ENCODE results near the gene GMCL2.
"Not testable (repeated sequence)": the region's sequence is repeated elsewhere in the genome, so short reads cannot be mapped to it uniquely, and the experiment has no call there.

The GMCL2 gene, protein sequence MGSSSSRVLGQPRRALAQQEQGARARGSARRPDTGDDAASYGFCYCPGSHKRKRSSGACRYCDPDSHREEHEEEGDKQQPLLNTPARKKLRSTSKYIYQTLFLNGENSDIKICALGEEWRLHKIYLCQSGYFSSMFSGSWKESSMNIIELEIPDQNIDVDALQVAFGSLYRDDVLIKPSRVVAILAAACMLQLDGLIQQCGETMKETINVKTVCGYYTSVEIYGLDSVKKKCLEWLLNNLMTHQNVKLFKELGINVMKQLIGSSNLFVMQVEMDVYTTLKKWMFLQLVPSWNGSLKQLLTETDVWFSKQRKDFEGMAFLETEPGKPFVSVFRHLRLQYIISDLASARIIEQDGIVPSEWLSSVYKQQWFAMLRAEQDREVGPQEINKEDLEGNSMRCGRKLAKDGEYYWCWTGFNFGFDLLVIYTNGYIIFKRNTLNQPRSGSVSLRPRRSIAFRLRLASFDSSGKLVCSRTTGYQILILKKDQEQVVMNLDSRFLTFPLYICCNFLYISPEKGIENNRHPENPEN

DNA sequence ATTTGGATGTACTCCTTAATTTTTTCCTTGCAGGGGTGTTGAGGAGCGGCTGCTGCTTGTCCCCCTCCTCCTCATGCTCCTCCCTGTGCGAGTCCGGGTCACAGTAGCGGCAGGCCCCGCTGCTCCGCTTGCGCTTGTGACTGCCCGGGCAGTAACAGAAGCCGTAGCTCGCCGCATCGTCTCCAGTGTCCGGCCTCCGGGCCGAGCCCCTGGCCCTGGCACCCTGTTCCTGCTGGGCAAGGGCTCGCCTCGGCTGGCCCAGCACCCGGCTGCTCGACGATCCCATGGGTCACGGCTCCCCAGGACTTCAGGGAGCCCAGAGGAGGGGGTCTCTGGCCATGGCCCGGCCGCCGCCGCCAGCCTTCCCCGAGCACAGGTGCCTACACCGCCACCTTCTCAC, at the start of gene GMCL2:
Gene GMCL2, minus strand, starts transcription at position 358 of the 400 bp plus-strand sequence. Its CDS starts 72 bp downstream, at position 286.
- no peak for DNase-seq

DNA sequence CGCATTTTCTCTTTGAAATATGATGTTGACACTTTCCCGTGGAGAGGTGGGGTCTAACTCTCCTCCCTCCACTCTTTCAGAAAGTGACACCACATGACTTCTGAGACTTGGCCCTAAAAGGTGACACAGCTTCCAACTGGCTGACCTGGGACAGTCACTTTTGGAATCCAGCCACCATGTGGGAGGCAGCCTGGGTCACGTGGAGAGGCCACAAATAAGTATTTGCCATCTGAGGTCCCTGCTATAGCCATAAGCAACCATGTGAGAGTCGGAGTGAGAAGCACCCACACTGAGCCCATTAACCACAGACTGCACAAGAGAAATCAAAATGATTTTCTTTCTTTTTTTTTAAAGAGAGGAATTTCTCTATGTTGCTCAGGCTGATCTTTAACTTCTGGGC, 49.5 kb upstream of the GMCL2 start:
- DNase-seq = no peak

DNA sequence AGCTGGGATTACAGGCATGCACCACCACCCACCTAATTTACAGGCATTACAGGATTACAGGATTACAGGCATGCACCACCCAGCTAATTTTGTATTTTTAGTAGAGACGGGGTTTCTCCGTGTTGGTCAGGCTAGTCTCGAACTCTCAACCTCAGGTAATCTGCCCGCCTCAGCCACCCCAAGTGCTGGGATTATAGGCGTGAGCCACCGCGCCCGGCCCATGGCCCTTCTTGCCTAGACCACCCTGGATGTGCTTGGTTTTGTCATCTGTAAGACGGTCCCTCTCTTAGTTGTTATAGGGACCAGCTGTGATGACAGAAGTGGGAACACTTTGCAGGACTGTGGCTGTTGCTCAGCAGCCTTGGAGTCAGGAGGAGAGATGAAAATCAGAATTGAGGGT, 49.0 kb upstream of the GMCL2 start:
- DNase-seq = no peak

DNA sequence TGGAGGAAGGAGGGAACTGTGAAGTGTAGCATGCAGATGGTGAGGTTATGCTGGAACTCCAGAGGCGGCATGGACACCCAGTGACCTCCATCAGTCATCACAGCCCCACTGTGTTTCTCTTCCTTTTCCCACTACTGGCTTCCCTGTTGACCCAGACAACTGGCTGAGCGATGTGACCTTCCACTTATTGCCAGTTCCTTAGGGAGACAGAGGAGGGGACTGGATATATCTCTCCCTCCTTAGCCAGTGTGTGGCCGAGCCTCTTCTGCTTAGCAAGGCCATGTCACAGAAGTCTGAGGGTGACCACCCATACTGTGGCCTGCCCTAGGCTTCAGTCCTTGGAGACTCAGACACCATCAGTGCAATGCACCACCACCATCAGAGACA, 48.4 kb upstream of the GMCL2 start:
- no peak for DNase-seq

DNA sequence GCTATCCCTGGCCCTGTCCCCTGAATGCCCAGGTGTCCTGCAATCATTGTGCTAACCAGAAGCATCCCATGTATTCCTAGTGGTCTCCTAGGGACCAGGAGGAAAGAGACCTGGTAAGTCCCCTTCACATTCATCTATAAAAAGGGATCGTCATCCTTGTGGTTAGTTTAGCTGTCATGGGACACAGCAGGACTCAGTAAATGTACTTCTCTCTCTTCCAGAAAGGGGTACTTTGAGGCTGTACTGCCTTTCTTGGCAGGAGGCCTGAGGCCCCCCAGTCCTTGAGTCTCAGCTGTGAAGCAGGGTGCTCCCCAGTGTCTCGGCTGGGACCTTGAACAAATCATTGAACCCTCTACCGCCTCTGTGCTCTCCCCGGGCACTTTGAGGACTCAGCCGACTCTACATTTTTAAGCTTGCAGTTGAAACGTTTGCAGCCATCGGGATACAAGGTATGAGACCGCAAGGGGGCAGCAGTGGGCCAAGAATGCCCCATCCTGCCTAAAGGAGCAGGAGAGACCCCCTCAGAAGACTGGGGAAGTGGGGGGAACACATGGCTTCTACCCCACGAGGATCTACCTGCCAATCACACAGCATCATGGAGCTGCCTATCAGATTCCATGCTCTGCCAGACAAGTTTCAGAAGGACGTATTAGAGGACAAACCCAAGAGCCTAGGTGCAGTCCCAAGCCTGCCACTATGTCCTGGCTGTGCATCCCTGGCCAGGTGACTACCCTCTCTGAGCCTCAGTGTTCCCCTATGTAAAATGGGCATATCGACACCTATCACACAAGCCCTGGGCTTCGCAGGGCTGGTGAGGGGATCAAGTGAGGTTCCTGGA, 47.8 kb upstream of the GMCL2 start:
- peak; percentile 44 for DNase-seq

DNA sequence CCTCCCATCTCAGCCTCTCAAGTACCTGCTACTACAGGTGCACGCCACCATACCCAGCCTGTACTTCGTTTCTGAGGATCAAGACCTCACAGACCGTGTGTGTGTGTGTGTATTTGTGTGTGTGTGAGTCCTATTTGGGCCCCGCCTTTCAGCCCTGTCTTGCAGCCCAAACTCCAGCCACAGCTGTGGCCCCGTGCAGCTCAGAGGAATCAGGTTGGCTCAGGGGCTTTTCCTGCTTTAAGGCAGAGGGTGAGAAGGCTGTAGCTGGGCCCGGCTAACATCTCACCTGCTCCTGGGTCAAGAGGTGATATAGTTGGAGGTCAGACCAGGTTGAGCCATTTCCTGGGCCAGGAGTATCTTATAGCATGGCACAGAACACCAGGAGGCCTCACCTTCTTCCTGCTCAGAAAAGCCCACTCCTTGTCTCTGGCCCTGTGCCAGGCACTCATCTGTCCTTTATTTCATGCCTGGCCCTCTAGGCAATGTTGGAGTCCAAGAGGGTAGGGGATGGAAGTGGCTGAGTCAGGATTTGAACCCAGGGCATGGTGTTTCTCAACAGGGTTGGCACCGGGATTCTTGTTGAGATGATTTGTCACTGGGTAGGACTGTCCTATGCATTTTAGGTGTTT, 47.1 kb upstream of the GMCL2 start:
- no peak for DNase-seq

DNA sequence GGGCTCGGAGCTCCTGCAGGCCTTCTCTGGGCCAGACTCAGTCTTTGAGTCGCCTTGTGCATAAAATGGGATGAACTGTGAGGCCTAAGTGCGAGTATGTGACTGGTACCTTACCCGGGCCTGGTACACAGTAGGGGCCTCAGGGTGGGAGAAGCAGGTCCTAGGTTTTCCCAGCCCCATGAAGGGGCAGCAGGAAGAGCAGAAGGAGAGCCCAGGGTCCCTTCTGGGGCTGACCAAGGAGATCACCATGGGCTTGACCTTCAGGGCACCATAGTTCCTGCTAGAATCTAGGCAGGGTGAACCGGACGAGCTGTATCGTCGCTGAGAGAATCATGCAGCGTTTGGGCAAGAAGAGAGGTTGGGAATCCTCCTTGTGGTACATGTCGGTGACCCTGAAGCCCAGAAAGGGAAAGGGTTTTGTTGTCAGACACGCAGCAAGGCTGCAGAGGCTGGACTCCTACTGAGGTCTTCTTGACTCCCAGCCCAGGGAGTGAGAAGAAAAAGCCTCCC, 45.8 kb upstream of the GMCL2 start:
- no peak for DNase-seq

DNA sequence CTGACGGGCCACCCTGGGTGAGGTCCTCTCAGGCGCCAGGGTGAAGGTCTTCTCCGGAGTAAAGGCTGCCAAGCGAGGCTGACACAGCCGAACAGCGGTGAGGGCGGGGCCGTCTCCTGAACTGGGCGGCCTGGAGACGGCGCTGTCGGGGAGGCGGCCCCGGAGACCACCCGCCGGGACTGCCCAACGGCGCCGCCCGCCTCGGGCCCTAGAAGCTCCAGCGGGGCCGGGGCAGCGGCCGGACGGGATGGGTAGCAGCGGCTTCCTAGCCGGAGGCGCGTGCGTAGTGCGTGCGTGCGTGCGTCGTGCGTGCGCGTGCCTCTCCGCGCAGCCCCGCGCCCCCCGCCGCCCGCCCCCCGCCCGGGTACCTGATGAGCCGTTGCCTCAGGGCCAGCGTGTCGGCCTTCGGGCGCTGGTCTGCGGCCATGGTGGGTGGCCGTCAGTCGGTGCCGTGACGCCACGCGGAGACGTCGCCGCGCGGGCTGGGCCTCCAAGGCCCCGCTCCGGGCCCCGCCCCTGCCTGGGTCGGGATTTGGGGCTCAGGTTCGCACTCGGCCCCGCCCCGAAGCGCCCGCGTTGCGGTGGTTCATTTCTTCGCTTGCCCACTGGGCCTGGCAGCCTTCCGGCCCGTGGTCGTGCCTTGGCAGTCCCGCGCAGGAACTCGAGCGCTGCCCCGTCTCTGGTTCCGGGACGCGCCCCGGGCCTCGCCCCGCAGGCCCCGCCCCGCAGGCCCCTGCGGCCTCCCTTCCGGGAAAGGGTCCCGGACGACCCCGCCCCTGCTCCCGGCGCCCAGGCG, 45.2 kb upstream of the GMCL2 start, which contains the start of gene PHYKPL:
Gene PHYKPL, minus strand, starts transcription at position 679 of the 796 bp plus-strand sequence. Its CDS starts 252 bp downstream, at position 427.
- DNase-seq = no peak

DNA sequence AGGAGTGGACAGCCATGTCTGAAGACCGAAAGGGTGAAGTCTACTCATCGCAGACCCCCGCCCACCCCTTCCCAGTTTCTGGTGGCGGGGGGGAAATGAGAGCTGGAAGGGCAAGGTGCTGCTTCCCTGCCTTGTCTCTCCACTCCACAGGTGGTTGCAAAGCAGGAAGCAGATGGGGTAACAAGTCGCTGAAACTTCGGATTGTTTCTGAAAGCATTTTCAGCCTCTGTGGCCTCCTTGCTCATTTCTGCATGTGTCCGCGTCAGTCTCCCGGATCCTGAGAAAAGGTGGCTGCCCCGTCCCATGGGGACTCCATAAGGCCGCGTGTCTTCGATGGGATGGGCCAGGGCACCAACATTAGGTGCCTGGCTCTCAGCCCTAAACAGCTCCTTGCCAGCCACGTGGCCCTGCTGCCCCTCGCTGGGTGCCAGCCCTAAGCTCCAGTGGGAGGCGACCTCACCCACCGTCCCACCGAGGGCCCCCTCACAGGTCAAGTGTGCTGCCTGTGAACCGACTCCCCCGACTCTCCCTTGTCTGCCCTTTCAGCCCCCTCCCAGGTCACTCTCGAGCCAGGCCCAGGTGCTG, 44.5 kb upstream of the GMCL2 start:
- DNase-seq = no peak

DNA sequence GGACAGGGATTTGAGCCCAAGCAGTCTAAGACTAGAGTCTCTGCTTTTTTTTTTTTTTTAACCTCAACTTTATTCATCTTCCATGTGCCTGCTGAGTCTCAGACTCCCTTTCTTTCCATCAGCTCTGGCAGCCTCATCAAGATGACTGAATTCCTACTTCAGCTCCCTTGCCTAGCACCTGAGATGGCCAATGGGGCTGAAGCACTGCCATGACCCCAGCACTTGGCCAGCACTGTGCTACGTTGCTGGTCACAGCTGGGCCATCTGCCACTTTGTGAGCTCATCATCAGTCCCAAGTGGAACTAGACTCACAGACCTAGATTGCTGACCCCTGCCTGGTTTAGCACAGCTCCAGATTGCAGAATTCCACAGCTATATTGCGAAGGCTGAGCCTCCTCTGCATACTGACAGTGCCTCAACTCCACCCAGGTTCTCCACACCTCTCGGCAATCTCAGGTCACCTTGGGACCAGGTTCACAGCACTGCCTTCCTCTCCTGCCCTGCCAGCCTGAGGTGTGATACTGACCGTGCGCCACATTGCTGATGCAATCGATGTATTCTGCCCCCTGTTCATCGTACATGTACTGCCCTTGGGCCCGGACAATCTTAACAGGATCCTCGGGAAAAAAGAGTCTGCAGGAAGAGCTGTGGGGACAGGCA, 43.8 kb upstream of the GMCL2 start:
- DNase-seq = no peak

DNA sequence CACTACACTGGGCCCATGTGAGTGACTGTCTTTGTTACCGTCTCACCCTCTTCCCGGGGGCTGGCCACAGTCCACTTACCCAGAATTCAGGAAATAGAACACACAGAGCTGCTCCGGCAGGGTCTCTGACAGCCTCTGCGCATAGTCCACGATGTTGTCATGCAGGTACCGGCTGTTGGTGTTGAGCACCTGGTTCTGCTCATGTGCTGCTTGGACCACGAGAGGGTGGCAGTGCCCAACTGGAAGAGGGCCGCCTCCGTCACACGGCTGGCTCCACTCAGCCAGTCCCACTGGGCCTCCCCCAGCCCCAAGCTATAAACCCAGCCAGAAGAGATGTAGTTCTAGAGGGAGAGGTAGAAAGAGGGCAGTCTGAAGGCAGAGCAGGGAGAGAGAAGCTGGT, 42.7 kb upstream of the GMCL2 start:
- DNase-seq = no peak

DNA sequence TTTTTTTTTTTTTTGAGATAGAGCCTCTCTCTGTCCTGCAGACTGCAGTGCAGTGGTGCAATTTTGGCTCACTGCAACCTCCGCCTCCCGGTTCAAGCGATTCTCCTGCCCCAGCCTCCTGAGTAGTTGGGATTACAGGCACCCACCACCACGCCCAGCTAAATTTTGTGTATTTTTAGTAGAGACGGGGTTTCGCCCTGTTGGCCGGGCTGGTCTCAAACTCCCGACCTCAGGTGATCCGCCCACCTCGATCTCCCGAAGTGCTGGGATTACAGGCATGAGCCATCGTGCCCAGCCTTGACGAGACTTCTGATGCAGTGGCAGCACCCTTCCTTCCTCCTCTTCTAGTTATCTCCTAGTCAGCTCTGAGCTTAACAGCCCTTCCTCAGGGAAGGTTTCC, 41.9 kb upstream of the GMCL2 start:
- not testable (repeated sequence) for DNase-seq

DNA sequence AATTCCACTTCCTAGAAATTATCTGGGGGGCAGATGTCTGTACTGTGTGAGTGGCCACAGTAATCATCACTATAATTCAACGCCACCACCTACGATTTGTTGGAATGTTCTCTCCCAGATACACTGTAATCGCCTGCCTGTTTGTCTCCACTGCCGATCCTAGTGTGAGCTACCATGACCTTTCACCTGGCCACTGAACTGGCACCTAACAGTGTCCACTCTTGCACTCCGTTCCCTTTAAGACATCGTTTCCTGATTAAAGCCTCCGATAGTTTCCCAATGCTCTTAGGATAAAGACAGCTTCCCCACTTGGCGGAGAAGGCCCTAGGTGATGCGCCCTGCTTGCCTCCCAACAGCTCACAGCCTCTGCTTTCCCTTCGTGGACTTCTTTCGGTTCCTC, 41.4 kb upstream of the GMCL2 start:
- DNase-seq = no peak

DNA sequence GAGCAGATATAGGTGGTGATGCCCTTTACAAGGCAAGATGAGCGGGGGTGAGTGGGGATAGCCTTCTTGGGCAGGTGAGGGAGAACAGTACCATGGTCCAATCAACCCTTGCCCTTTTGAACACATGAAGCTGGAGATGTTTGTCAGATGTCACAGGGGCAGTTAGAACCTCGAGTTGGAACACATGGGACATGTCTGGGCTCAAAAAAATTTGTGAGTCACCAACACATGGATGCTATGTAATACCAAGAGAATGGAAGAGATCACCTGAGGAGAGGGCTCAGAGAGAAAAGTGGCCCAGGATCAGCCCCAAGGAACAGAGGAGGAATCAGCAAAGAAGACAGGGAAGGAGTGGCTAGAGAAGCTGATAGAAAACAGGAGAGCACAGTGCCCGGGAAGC, 40.8 kb upstream of the GMCL2 start:
- no peak for DNase-seq

DNA sequence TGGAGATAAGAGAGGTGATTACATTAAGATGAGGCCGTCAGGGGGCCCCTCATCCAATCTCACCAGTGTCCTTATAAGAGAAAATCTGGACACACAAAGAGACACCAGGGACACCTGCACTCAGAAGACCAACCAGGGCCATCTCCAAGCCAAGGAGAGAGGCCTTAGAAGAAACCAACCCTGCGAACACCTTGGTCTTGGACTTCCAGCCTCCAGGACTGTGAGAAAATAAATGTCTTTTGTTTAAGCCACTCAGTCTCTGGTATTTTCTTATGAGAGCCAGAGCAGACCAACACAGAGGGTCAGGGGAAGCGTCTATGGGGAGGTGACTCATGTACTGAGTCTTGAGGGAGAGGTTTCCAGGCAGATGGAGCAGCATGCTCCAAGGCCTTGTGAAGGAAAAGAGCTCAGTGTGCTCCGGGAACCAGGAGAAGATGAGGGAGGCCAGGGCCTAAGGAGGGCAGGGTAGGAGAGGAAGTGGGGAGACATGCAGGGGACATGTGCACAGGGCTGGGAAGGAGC, 40.0 kb upstream of the GMCL2 start:
- DNase-seq = no peak

DNA sequence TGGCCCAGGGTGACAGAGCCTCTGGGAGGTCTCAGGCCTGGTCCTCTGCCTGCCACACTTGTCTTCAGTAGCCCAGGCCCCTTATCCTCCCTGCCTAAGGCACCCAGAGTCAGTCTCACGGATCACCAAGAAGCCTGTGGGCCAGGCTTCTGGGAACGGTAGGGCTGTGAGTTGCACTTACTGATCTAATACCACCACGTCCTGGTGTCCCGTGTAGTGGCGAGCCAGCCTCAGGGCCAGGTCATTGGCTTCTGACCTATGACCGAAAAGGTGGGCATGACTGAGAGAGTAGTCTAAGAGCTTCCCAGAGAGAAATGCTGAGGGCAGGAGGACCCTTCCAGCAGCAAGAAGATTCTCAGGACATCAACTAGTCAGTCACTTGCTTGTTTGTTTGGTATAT, 38.0 kb upstream of the GMCL2 start:
- DNase-seq = no peak

DNA sequence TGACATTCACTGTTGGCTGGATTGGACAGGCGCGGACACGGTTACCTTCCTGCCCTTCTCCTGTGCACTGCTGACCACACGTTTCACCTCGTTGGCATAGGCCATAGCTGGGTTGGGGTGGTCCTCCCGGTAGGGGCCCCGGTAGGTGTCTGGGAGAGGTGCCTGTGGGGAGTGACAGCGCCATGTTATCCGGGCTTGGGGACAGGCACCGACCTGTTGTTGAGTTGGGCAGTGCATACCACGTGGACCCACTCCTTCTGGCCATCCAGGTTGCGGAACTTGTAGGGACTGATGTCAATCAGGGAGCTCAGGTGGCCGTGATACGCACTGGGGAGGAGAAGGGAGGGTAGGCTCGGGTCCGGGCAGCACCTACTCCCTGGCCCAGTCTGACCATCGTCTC, 37.2 kb upstream of the GMCL2 start:
- DNase-seq = no peak

DNA sequence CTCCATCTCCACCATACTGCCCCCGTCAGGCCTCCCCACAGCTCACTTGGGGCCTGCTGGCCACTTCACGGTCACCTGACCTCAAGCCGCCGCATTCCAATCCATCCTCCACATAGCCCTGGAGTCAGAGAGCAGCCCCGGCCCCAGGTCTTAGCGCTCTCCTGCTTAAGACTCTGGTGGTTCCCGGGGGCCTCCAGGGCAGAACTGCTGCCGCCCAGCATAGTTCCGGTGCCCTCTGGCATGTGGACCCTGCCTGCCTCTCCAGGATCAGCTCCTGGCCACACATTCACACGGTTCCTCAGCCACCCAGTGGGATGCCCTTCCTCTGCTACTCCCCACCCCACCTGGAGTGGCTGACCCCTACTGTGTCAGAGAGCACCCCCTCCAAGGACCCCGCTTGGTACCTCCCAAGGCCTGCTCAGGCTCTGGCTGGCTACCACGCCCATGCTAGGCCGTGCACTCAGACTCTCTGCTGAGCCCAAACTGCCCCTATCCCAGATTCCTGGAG, 36.7 kb upstream of the GMCL2 start:
- no peak for DNase-seq

DNA sequence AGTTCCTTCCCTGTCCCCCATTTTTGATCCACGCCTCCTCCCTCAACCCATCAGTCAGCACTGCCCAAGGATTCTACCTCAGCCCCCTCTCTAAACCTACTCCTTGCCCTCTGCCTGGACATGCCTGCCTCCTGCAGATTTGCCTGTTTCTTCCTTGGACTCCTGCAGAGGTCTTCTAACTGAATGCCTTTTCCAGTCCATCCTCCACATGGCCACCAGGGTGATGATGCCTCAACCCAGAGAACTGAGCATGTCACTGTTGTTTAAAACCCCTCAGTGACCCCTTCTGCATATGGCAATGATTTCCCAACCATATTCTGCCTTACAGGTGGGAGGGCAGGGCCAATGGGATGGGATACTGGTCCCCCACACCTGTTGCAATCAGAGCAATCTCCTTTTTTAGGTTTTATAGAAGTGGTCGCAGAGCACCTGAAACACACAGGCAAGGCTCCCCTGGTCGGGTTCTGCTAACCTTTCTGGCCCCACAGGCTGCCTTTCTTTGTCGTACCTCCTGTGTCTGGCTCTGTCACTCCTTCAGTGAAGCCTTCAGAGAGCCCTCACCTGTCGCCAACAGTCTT, 36.1 kb upstream of the GMCL2 start:
- DNase-seq = no peak

DNA sequence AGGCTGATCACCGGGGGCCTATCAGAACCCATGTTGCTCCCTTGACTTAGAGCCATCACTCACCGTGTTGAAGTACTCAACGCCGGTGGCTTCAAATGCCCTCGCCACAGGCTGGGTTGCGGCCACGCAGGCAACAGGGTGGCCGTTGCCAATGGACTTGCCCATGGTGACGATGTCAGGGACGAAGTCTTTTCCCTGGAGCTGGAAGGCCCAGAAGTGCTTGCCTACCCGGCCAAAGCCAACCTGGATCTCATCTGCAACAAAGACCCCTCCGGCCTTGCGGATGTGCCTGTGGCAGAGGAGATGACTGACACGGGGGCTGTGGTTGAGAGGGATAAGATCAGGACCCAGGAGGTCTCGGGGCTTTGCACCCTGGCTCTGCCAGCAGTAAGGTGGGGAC, 35.1 kb upstream of the GMCL2 start:
- DNase-seq = no peak

DNA sequence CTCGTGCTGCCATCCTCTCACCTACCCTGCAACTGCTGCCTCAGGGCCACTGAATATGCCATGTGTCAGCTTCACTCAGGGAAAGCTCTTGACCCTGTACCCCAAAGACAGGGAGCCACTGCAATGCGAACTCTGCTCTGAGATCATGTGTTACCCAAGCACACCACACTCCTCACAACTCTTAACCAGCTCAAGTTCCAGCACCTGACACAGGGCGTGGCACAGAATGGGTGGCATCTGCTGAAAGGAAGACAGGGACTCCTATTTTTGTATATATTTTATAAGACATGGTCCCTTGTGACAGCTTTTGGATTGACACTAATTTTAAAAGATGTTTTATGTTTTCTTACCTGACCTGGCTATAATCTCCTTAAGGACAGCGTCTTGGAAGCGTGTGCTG, 34.7 kb upstream of the GMCL2 start:
- DNase-seq = no peak

Data from amniotic stem cell (primary cell).